OCI-LY7 (cell line): ENCODE measurements around the gene ITPKB.

Experiments used
- CTCF ChIP-seq: fragments of 200-600 bp; sonication (generic); conservative IDR thresholded peaks from 2 replicates; pipeline ENCODE4 v1.5.1; 2014; ENCODE audit warnings: mild to moderate bottlenecking, antibody characterized with exemption, low read length, moderate library complexity, mixed read lengths
- EZH2phosphoT487 ChIP-seq: fragments of 200-600 bp; sonication (generic); IDR thresholded peaks from 2 replicates; pipeline ENCODE4 v1.6.1; 2018; ENCODE audit warnings: low read depth, borderline replicate concordance, mild to moderate bottlenecking, mixed run types, antibody characterized with exemption, low read length, moderate library complexity, mixed read lengths

GRCh38 chr1:226659641-226660040 lies 79.4 kb downstream of the ITPKB start:
- no peak for TF ChIP-seq CTCF
- no peak for TF ChIP-seq EZH2phosphoT487
